ENCODE data around the gene GPR37L1.

GRCh38 chr1:202106340-202107254, 16.1 kb upstream of the GPR37L1 start:
- TF ChIP-seq CTCF (IDR thresholded peaks at IDR 0.05; ENCODE audit: low read depth, low read length, poor library complexity, severe bottlenecking) (no peak), EZH2phosphoT487 (IDR thresholded peaks at IDR 0.05; ENCODE audit: borderline replicate concordance, low read length) (no peak)

All from DOHH2 (cell line).